GM18861 (cell line): ENCODE measurements around the gene HEXB.
"Not testable (repeated sequence)": the region's sequence is repeated elsewhere in the genome, so short reads cannot be mapped to it uniquely, and the experiment has no call there.

Experiments used
- ATAC-seq: cut with Tn5 transposase; IDR thresholded peaks from one replicate; pipeline ENCODE4 v1.9.1; 2021; ENCODE audit not compliant: unreplicated experiment

The HEXB gene

DNA sequence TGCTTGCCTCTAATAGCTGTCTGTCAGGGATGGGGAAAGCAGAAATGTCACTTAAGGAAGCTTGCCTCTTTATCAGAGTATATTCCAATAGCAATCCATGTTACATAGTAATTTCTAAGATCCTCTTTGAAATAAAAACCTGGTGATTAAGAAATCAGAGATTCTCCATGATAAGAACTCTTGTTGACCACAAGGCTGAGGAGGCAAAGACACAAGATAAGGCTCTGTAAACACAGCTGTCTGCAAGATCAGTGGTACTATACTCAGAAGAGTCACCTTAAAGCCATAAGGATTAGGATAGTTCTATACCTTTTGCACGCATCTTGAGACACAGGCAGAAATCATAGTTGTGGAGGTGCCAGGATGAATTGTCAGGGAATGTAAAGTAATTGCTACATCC is 40.3 kb downstream of the HEXB start:
- ATAC-seq = no peak

DNA sequence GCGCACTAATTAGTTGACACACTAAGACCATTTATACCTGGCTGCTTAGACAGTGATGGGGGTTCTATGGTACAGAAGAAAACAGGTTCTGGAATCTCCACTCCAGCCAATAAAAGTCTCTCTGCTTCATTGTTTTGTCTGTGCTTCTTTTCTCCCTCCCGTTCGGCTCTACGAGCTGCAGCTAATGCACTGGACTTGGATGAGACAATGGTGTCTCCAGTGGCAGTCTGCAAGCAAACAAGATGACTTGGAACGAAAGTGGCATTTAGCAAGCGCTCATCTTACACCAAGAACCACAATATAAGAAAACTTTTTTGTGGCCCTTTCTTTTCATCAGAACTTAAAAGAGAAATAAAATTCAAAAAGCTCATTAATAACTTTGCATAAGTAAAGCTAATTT is 51.7 kb downstream of the HEXB start:
- ATAC-seq = no peak

DNA sequence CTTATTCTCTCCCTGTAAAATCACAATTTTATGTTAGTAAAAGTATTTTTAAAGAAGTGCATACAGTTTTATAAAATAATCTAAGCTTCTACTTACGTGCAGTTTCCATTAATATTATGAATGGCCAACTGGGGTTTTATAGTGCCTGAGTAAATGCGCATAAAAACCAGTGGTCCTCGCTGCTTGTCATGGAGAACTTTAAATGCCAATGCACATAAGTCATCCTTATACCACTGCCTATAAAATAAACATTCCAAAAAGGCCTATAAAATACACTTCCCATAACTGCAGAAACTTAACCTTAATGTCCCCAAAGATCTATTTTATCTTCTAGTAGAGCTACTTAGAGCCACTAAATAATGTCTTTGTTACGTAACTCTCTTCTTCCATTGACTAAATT is 53.4 kb downstream of the HEXB start:
- no peak for ATAC-seq

DNA sequence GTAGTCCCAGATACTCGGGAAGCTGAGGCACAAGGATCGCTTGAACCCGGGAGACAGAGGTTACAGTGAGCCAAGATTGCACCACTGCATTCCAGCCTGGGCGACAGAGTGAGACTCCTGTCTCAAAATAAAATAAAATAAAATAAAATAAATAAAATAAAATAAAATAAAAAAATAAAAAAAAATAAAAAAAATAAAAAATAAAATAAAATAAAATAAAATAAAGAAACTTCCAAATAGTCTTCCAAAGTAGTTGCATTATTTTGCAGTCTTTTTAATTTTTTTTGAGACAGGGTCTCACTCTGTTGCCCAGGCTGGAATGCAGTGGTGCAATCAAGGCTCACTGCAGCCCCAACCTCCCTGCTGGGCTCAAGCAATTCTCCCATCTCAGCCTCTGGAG is 63.7 kb downstream of the HEXB start:
- not testable (repeated sequence) for ATAC-seq

DNA sequence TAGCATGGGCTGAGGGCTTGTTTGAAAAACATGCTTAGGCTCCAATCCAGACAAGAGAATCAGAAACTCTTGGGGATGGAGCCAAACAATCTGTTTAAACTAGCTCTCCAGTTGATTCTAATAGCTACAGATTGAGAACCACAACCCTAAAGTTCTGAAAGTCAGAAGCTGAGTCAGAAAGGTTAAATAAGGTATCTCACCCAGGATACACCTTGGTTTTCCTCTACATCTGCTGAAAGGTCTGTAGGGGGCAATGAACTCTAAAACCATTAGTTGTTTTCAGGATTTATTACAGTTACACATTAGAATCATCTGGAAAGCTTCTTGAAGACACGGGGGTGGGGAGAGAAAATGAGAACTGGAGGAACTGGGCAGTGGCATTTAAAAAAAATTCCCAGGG is 76.2 kb downstream of the HEXB start:
- ATAC-seq = no peak

DNA sequence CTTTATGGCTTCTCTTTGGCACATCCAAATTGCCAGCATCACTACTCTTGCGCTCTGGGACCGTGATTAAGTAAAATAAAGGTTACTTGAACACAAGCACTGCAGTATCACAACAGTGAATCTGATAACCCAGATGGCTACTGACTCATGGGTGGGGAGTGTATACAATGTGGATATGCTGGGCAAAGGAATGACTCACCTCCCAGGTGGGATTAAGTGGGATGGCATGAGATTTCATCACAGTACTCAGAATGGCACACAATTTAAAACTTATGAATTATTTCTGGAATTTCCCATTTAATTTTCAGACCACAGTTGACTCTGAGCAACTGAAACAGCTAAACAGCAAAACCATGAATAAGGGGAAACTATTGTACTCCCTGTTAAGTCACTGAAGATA is 77.6 kb downstream of the HEXB start:
- ATAC-seq = no peak

DNA sequence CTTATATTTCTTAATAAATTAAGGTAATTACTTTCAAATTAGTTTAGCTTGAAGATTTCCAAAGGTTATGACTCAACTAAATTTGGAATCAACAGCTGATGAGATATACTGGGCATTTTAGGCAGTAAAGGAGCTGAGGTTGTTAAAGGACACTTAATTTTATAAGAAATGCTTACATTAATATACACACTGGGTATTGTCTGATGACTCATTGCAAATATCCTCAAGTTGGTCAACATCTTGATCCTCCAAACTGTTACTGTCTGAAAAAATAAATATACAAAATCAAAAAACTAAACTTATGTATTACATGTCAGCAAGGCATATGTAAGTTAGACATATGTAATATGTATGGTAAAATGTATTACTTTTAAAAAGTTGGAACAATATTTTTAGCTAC is 78.5 kb downstream of the HEXB start:
- ATAC-seq = no peak

DNA sequence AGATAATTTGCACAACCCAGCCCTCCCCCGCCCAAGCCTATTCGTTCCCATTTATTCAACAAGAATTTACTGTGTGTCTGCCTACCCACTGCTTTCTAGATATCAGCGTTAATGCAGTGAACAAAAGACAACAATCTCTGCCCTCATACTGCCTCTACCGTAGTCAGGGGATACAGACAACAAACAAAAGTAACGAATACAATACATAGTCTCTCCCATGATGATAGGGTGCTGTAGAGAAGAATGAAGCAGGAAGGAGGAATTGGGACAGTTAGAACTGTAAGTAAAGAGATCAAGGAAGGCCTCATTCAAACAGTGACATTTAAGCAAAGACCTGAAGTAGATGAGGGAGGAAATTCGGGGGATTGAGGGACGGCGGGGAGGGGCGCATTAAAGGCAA is 80.2 kb downstream of the HEXB start:
- ATAC-seq = no peak

DNA sequence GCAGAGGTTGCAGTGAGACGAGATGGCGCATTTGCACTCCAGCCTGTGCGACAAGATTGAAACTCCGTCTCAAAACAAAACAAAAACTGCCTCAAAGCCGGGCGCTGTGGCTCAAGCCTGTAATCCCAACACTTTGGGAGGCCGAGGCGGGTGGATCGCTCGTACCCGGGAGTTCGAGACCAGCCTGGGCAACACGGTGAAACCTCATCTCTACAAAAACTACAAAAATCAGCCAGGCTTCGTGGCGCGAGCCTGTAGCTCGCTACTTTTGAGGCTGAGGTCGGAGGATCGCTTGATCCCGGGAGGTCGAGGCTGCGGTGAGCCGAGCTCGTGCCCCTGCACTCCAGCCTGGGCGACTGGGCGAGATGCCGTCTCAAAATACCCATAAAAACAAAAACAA is 80.9 kb downstream of the HEXB start:
- ATAC-seq = no peak

DNA sequence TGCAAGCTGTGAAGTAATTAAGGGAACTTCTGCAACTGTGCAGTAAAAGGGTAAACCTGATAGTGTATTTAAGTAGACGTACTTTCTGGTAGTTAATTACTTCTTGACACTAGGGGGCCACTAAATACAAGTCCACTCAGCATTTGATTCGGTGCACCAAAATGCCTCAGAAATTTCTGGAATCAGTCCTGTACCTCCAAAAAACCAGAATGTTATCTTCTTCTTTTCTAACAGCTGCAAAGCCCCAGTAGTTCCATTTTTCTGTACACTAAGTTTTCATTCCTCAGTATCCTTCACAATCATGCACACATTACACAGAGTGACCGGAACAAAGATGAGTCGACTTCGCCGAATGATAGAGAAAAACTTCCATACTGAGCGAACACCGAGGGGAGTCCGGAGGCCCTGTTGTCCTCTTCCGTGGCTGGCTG is 81.4 kb downstream of the HEXB start:
- peak; percentile 30 for ATAC-seq

DNA sequence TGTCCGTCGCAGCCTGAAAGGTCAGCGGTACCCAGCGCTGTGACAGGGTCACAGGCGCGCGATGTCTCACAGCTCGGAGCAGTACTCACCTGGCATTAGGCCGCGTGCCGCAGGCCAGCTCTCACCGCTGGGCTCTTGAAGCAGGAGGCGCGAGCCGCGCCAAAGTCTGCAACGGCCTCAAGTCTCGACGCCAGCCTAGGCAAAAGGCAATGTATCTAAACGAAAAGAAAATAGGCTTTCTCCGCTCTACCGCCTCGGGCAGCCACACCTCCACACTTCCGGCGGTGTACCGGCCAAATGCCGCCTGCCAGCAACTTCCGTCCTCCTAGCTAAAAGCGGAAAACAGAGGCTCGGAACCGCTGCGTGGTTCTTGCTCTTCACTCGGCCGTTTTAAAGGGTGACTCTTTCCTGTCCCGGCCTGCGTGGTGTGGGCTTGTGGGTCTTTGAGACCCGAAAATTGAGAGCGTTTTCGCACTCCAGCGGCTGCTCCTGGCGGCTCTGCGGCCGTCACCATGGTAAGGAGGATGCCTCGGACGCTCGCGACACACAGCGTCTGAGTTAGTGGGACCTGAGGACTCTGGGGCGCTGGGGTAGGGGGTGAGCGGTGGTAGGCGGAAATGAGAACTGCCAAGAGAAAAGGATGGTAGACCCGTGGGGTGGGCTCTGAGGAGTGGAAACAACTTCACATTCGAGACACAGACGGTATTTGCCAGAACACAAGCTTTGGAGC is 82.0 kb downstream of the HEXB start, which contains the start of the genes GFM2 and NSA2:
GFM2 (minus strand) TSS at position 269 of the 730 bp plus-strand sequence. CDS start 3,375 bp downstream, outside the sequence.
NSA2 (plus strand) TSS at position 401 of the 730 bp plus-strand sequence; CDS start at position 513, 112 bp downstream.
- ATAC-seq = peak; percentile 88

DNA sequence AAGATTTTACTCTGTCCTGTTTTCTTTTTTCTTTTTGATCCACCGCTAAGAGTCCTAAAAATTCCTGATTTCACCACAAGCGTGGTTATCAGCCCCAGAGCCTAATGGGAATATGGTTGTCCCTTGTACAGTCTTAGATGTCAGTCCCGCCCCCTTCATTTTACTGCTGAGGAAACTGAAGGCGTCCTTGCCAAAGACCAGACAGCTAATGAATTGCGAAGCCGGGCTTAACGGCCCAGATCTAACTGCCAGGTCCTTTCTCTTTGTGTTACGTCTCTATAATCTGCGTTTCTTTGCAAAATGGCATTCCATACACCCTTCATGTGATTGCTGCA is 82.5 kb downstream of the HEXB start:
- ATAC-seq = peak; percentile 11
